Muscle of back (tissue), 11 donors: ENCODE data around the gene NEXMIF. TPM values are rescaled to one million over a fixed set of nuclear protein-coding genes. Genes with fewer than 3 reads are reported as not detected.
"Not testable (repeated sequence)": the region's sequence is repeated elsewhere in the genome, so short reads cannot be mapped to it uniquely, and the experiment has no call there.

ENCODE experiments used
- DNase-seq, 3 donors: peaks; one replicate each; pipeline versions ENCODE4 v3.0.0 to v3.0.0-alpha.2; 2013
- polyA plus RNA-seq, 10 donors: library from polyadenylated mRNA; unstranded; fragments of 120-200 nt; gene quantifications; one replicate each; pipeline ENCODE4 v1.2.1, GENCODE V29; 2013; ENCODE audit not compliant: insufficient read length in 10 of 10

Gene NEXMIF
- polyA plus RNA-seq, 10 donors = 0.46 to 2.0 (median 0.68) TPM

GRCh38 chrX:74797338-74797887 is 127.8 kb downstream of the NEXMIF start:
- DNase-seq = no peak

DNA sequence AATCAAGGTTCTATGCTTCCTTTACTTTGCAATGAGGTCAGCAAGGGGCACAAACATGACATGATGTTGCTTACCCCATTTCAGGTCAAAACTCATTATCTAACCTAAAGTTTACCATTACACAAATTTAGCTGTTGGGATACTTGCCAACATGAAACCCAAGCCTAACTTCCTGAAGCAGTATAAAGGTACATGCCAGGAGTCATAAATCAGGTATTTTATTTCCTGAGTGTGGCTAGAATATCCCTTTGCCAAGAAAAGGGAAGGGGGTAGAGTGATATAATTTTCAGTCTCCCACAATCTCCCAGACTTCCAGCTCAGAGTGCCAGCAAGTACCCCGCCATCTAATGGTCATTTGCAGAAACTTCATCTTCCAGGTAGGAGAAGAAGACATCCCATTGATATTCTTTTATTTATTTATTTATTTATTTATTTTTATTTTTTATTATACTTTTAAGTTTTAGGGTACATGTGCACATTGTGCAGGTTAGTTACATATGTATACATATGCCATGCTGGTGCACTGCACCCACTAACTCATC is 136.6 kb downstream of the NEXMIF start:
- no peak for DNase-seq

GRCh38 chrX:74784629-74785028 is 140.6 kb downstream of the NEXMIF start:
- no peak for DNase-seq

GRCh38 chrX:74781507-74782034 is 143.7 kb downstream of the NEXMIF start:
- no peak for DNase-seq

DNA sequence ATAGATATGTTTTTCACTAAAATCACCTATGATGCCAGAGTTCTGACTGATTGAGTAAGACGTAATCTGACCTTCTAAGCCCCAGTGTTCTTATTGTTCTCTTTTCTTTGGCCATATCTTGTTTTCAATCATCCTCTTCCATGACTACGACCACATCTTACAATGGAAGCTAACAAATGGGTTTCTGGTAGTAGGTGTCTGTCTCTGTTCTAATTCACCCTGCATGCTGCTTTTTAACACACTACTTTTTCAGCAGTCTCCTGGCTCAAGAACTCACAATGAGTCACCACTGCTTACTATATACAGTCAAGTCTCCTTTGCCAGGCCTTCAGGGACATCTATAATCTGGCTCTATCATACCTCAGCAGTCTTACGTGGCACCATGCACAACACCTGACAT is 146.1 kb downstream of the NEXMIF start:
- DNase-seq = no peak

DNA sequence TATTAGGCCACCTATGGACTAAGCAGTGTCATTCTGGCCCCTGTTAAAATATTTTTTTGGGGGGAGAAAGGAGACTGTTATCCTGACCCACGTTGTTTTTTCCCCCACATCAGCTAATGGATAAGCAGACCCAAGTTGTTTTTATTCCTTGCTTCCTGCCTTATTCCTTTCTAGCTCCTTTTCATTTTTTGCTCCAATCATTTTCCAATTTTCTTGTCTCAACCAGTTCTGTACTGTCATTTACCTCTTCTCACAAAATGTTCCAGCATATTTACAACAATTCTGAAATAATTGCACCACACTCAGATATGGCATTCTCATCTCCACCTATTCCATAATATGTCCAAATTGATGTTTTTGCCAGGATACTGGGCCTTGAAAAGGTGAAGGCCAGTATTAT is 150.3 kb downstream of the NEXMIF start:
- no peak for DNase-seq

GRCh38 chrX:74736450-74736849 is 188.8 kb downstream of the NEXMIF start:
- no peak for DNase-seq

DNA sequence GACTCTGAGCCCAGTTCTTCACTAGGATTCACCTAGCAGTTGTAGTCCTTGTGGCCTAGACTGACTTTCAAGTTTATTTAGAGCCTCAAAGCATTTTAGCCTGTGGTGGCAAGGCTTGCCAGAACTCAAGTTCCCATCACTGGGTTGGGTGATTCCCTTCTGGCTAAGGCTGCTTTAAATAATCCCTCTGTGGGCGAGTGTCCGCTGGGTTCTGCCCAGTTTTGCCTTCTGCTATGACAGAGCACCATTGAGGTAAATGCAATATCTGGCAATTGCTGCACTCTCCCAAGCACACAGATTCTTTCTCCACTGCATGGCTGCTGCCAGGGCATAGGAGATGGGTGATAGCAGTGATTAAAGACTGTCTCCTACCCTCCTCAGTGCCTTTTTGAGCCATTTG is 220.0 kb downstream of the NEXMIF start:
- no peak for DNase-seq

- DNase-seq = not testable (repeated sequence)
Measured at GRCh38 chrX:74701343-74701742, 223.9 kb downstream of the NEXMIF start.

GRCh38 chrX:74684466-74684865 is 240.8 kb downstream of the NEXMIF start:
- no peak for DNase-seq

Other genes starting within 250 kb of the NEXMIF start
- gene ABCB7, start 230.8 kb upstream of the NEXMIF start, polyA plus RNA-seq = 10 to 100 TPM; 17.0 to 25.9 (median 21.0) TPM